Tongue (tissue), 2 donors: ENCODE data around the gene LRRFIP2. TPM values are rescaled to one million over a fixed set of nuclear protein-coding genes. Genes with fewer than 3 reads are reported as not detected.
A peak's percentile ranks its signal among the peaks of the same experiment; 100 is the strongest.
"Not testable (repeated sequence)": the region's sequence is repeated elsewhere in the genome, so short reads cannot be mapped to it uniquely, and the experiment has no call there.

ENCODE experiments used
- DNase-seq: peaks from one replicate; pipeline ENCODE4 v3.0.0-alpha.2; 2015
- total RNA-seq: library from RNA; depleted of rRNA; stranded (reverse); fragments of >200 nt; gene quantifications from one replicate; pipeline ENCODE4 v1.2.3, GENCODE V29; 2014

LRRFIP2 gene
- total RNA-seq, 1 donor from 2014 or later: 56.9 TPM

- no peak for DNase-seq
Observed at GRCh38 chr3:37064747-37065146, 109.6 kb downstream of the LRRFIP2 start.

GRCh38 chr3:37058117-37058516 is 116.3 kb downstream of the LRRFIP2 start:
- DNase-seq: no peak

- no peak for DNase-seq
Observed at GRCh38 chr3:37056826-37057225, 117.6 kb downstream of the LRRFIP2 start.

- not testable (repeated sequence) for DNase-seq
Observed at GRCh38 chr3:37055077-37055476, 119.3 kb downstream of the LRRFIP2 start.

- DNase-seq: peak; percentile 56
Observed at GRCh38 chr3:37054370-37054769, 120.0 kb downstream of the LRRFIP2 start.

GRCh38 chr3:37053753-37054152 is 120.6 kb downstream of the LRRFIP2 start:
- no peak for DNase-seq

GRCh38 chr3:37053337-37053736 is 121.0 kb downstream of the LRRFIP2 start:
- no peak for DNase-seq

GRCh38 chr3:37052860-37053259 is 121.5 kb downstream of the LRRFIP2 start:
- DNase-seq: no peak

GRCh38 chr3:37050282-37050681 is 124.1 kb downstream of the LRRFIP2 start:
- DNase-seq: peak; percentile 59

- not testable (repeated sequence) for DNase-seq
Observed at GRCh38 chr3:37042712-37043111, 131.7 kb downstream of the LRRFIP2 start.

GRCh38 chr3:37041546-37042195 is 132.7 kb downstream of the LRRFIP2 start:
- DNase-seq: peak; percentile 20

- no peak for DNase-seq
Observed at GRCh38 chr3:37040231-37040630, 134.2 kb downstream of the LRRFIP2 start.

- no peak for DNase-seq
Observed at GRCh38 chr3:37039161-37039846, 135.1 kb downstream of the LRRFIP2 start.

- no peak for DNase-seq
Observed at GRCh38 chr3:37037352-37037751, 137.0 kb downstream of the LRRFIP2 start.

GRCh38 chr3:37032961-37033360 is 141.4 kb downstream of the LRRFIP2 start:
- DNase-seq: no peak

GRCh38 chr3:37031096-37031682 is 143.2 kb downstream of the LRRFIP2 start:
- DNase-seq: no peak

GRCh38 chr3:37030588-37030987 is 143.8 kb downstream of the LRRFIP2 start:
- peak; percentile 37 for DNase-seq

- no peak for DNase-seq
Observed at GRCh38 chr3:37029516-37030163, 144.7 kb downstream of the LRRFIP2 start.

- no peak for DNase-seq
Observed at GRCh38 chr3:37029111-37029510, 145.3 kb downstream of the LRRFIP2 start.

- DNase-seq: peak; percentile 43
Observed at GRCh38 chr3:37028329-37028728, 146.1 kb downstream of the LRRFIP2 start.

- DNase-seq: no peak
Observed at GRCh38 chr3:37026851-37027250, 147.5 kb downstream of the LRRFIP2 start.

GRCh38 chr3:37025561-37026335 is 148.6 kb downstream of the LRRFIP2 start:
- no peak for DNase-seq
